WTC11 (cell line): ENCODE results near the gene FAM234A. TPM values are rescaled to one million over a fixed set of nuclear protein-coding genes. Genes with fewer than 3 reads are reported as not detected.

Source experiments
- ATAC-seq: fragments of 200-7000 bp; cut with Tn5 transposase; 2 replicates; pipeline ENCODE4 v1.10.0; 2021; ENCODE audit warnings: mild to moderate bottlenecking, moderate library complexity
- CTCF ChIA-PET: fragments of 300-600 bp; sonication (Branson Sonifier 250); formaldehyde crosslinking; loops from one replicate; lab custom pipeline; 2021; ENCODE audit warnings: antibody characterized with exemption; lab: Charles Lee
- POLR2A ChIA-PET: fragments of 350-600 bp; sonication (Branson Sonifier 250); formaldehyde crosslinking; loops from one replicate; lab custom pipeline; 2021; ENCODE audit warnings: antibody characterized with exemption; lab: Charles Lee
- DNase-seq: peaks from one replicate; pipeline ENCODE4 v3.0.0; 2021; ENCODE audit warnings: low spot score
- H3K27ac Mint-ChIP-seq: 2 replicates; pipeline ENCODE4 v1.8.0; 2021; ENCODE audit warnings: mixed read lengths
- H3K27me3 Mint-ChIP-seq: 2 replicates; pipeline ENCODE4 v1.8.0; 2021; ENCODE audit warnings: low read depth, mild to moderate bottlenecking, moderate library complexity, mixed read lengths
- H3K36me3 Mint-ChIP-seq: 2 replicates; pipeline ENCODE4 v1.8.0; 2021; ENCODE audit warnings: mixed read lengths
- H3K4me1 Mint-ChIP-seq: 2 replicates; pipeline ENCODE4 v1.8.0; 2022; ENCODE audit warnings: mixed read lengths
- H3K4me3 Mint-ChIP-seq: 2 replicates; pipeline ENCODE4 v1.8.0; 2021; ENCODE audit warnings: mild to moderate bottlenecking, moderate library complexity, mixed read lengths
- H3K9me3 Mint-ChIP-seq: 2 replicates; pipeline ENCODE4 v1.8.0; 2021; ENCODE audit warnings: mixed read lengths
- IRF2 ChIP-seq: sonication (generic); formaldehyde crosslinking; IDR thresholded peaks from 2 replicates; pipeline ENCODE4 v1.8.0; 2022; ENCODE audit warnings: low read depth, missing genetic modification reagents, borderline replicate concordance
- MYBL2 ChIP-seq: sonication (generic); formaldehyde crosslinking; IDR thresholded peaks from 2 replicates; pipeline ENCODE4 v1.8.1; 2023; ENCODE audit warnings: mild to moderate bottlenecking, moderate library complexity, missing genetic modification reagents
- NFE2L1 ChIP-seq: sonication (generic); formaldehyde crosslinking; IDR thresholded peaks from 2 replicates; pipeline ENCODE4 v1.8.1; 2023; ENCODE audit warnings: missing genetic modification reagents
- NR3C1 ChIP-seq: sonication (generic); formaldehyde crosslinking; conservative IDR thresholded peaks from 2 replicates; pipeline ENCODE4 v1.8.1; 2023; ENCODE audit warnings: low read depth, mild to moderate bottlenecking, missing genetic modification reagents
- OVOL2 ChIP-seq: fragments of 250-450 bp; sonication (Bioruptor Pico); IDR thresholded peaks from 2 replicates; pipeline ENCODE4 v1.9.0; 2021; ENCODE audit warnings: mild to moderate bottlenecking, borderline replicate concordance
- SMAD3 ChIP-seq: sonication (generic); formaldehyde crosslinking; IDR thresholded peaks from 2 replicates; pipeline ENCODE4 v1.8.0; 2022; ENCODE audit warnings: missing genetic modification reagents, mild to moderate bottlenecking, borderline replicate concordance
- SMAD4 ChIP-seq: sonication (generic); formaldehyde crosslinking; IDR thresholded peaks from 2 replicates; pipeline ENCODE4 v1.8.0; 2022; ENCODE audit warnings: mild to moderate bottlenecking, missing genetic modification reagents
- SOX15 ChIP-seq: fragments of 250-450 bp; sonication (Bioruptor Pico); IDR thresholded peaks from 2 replicates; pipeline ENCODE4 v1.9.0; 2021; ENCODE audit warnings: mild to moderate bottlenecking
- TEAD1 ChIP-seq: sonication (generic); formaldehyde crosslinking; IDR thresholded peaks from 2 replicates; pipeline ENCODE4 v1.8.0; 2022; ENCODE audit warnings: mild to moderate bottlenecking, missing genetic modification reagents
- TEAD4 ChIP-seq: sonication (generic); formaldehyde crosslinking; IDR thresholded peaks from 2 replicates; pipeline ENCODE4 v1.8.0; 2022; ENCODE audit warnings: mild to moderate bottlenecking, missing genetic modification reagents
- ZNF121 ChIP-seq: sonication (generic); formaldehyde crosslinking; IDR thresholded peaks from 2 replicates; pipeline ENCODE4 v1.8.0; 2023; ENCODE audit warnings: missing genetic modification reagents
- ZNF263 ChIP-seq: sonication (generic); formaldehyde crosslinking; IDR thresholded peaks from 2 replicates; pipeline ENCODE4 v1.8.1; 2022; ENCODE audit warnings: low read depth, mild to moderate bottlenecking, moderate library complexity, missing genetic modification reagents
- total RNA-seq: library from RNA; stranded (reverse); gene quantifications from 3 replicates; pipeline ENCODE4 v1.2.3, GENCODE V29; 2021
- TF ChIP-seq, protein P1 (sequence below): fragments of 250-450 bp; sonication (Bioruptor Pico); IDR thresholded peaks from 2 replicates; pipeline ENCODE4 v1.9.0; 2021; ENCODE audit warnings: mild to moderate bottlenecking, borderline replicate concordance
- TF ChIP-seq, protein P2 (sequence below): sonication (generic); formaldehyde crosslinking; IDR thresholded peaks from 2 replicates; pipeline ENCODE4 v1.8.0; 2022; ENCODE audit warnings: mild to moderate bottlenecking, missing genetic modification reagents
- TF ChIP-seq, protein P3 (sequence below): sonication (generic); formaldehyde crosslinking; IDR thresholded peaks from 2 replicates; pipeline ENCODE4 v1.8.1; 2022; ENCODE audit warnings: low read depth, missing genetic modification reagents, borderline replicate concordance
- TF ChIP-seq, protein P4 (sequence below): sonication (generic); formaldehyde crosslinking; IDR thresholded peaks from 2 replicates; pipeline ENCODE4 v1.8.0; 2022; ENCODE audit warnings: mild to moderate bottlenecking, missing genetic modification reagents
- TF ChIP-seq, protein P5 (sequence below): sonication (generic); formaldehyde crosslinking; IDR thresholded peaks from 2 replicates; pipeline ENCODE4 v1.8.0; 2022; ENCODE audit warnings: mild to moderate bottlenecking, missing genetic modification reagents
- TF ChIP-seq, protein P6 (sequence below): sonication (generic); formaldehyde crosslinking; IDR thresholded peaks from 2 replicates; pipeline ENCODE4 v1.8.0; 2022; ENCODE audit warnings: mild to moderate bottlenecking, missing genetic modification reagents

Gene FAM234A
- total RNA-seq, 1 experiment from 2014 or later: 115 TPM

DNA sequence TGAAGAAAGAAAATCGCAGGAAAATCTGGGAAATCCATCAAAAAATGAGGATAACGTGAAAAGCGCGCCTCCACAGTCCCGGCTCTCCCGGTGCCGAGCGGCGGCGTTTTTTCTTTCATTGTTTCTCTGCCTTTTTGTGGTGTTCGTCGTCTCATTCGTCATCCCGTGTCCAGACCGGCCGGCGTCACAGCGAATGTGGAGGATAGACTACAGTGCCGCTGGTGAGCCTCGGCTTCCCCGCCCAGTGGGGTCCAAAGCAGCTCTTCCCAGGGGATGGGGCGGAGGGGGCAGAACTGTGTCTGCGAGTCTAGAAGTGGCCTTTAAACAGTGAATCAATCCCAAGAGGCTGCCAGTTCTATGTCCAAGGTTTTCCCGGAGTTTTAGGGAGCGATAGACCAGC, 19.8 kb downstream of the FAM234A start:
- peaks cover 33% of the 10 kb centered on the region for H3K36me3 Mint-ChIP-seq
- no peak overlapping the region for H3K27ac Mint-ChIP-seq
- CTCF ChIA-PET: no interaction called here
- POLR2A ChIA-PET: no interaction called here
- DNase-seq: no peak
- no peaks in the 10 kb centered on the region for H3K4me1 Mint-ChIP-seq
- no peaks in the 10 kb centered on the region for H3K27me3 Mint-ChIP-seq
- no peaks in the 10 kb centered on the region for H3K9me3 Mint-ChIP-seq
- no peak for ATAC-seq
- TF ChIP-seq NFE2L1 (CRISPR knock-in tag): no peak
- TF ChIP-seq, protein P1, sequence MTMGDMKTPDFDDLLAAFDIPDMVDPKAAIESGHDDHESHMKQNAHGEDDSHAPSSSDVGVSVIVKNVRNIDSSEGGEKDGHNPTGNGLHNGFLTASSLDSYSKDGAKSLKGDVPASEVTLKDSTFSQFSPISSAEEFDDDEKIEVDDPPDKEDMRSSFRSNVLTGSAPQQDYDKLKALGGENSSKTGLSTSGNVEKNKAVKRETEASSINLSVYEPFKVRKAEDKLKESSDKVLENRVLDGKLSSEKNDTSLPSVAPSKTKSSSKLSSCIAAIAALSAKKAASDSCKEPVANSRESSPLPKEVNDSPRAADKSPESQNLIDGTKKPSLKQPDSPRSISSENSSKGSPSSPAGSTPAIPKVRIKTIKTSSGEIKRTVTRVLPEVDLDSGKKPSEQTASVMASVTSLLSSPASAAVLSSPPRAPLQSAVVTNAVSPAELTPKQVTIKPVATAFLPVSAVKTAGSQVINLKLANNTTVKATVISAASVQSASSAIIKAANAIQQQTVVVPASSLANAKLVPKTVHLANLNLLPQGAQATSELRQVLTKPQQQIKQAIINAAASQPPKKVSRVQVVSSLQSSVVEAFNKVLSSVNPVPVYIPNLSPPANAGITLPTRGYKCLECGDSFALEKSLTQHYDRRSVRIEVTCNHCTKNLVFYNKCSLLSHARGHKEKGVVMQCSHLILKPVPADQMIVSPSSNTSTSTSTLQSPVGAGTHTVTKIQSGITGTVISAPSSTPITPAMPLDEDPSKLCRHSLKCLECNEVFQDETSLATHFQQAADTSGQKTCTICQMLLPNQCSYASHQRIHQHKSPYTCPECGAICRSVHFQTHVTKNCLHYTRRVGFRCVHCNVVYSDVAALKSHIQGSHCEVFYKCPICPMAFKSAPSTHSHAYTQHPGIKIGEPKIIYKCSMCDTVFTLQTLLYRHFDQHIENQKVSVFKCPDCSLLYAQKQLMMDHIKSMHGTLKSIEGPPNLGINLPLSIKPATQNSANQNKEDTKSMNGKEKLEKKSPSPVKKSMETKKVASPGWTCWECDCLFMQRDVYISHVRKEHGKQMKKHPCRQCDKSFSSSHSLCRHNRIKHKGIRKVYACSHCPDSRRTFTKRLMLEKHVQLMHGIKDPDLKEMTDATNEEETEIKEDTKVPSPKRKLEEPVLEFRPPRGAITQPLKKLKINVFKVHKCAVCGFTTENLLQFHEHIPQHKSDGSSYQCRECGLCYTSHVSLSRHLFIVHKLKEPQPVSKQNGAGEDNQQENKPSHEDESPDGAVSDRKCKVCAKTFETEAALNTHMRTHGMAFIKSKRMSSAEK (CRISPR knock-in tag): no peak
- TF ChIP-seq SMAD3 (CRISPR knock-in tag): no peak
- TF ChIP-seq TEAD1 (CRISPR knock-in tag): no peak
- TF ChIP-seq, protein P2, sequence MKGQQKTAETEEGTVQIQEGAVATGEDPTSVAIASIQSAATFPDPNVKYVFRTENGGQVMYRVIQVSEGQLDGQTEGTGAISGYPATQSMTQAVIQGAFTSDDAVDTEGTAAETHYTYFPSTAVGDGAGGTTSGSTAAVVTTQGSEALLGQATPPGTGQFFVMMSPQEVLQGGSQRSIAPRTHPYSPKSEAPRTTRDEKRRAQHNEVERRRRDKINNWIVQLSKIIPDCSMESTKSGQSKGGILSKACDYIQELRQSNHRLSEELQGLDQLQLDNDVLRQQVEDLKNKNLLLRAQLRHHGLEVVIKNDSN: no peak
- TF ChIP-seq, protein P3, sequence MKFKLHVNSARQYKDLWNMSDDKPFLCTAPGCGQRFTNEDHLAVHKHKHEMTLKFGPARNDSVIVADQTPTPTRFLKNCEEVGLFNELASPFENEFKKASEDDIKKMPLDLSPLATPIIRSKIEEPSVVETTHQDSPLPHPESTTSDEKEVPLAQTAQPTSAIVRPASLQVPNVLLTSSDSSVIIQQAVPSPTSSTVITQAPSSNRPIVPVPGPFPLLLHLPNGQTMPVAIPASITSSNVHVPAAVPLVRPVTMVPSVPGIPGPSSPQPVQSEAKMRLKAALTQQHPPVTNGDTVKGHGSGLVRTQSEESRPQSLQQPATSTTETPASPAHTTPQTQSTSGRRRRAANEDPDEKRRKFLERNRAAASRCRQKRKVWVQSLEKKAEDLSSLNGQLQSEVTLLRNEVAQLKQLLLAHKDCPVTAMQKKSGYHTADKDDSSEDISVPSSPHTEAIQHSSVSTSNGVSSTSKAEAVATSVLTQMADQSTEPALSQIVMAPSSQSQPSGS (CRISPR knock-in tag): no peak
- TF ChIP-seq TEAD4 (CRISPR knock-in tag): no peak
- TF ChIP-seq, protein P4, sequence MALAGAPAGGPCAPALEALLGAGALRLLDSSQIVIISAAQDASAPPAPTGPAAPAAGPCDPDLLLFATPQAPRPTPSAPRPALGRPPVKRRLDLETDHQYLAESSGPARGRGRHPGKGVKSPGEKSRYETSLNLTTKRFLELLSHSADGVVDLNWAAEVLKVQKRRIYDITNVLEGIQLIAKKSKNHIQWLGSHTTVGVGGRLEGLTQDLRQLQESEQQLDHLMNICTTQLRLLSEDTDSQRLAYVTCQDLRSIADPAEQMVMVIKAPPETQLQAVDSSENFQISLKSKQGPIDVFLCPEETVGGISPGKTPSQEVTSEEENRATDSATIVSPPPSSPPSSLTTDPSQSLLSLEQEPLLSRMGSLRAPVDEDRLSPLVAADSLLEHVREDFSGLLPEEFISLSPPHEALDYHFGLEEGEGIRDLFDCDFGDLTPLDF (CRISPR knock-in tag): no peak
- no peak for TF ChIP-seq MYBL2 (CRISPR knock-in tag)
- TF ChIP-seq SOX15 (CRISPR knock-in tag): no peak
- no peak for TF ChIP-seq ZNF263 (CRISPR knock-in tag)
- no peak for TF ChIP-seq NR3C1 (CRISPR knock-in tag)
- no peak for TF ChIP-seq IRF2
- no peak for TF ChIP-seq ZNF121 (CRISPR knock-in tag)
- TF ChIP-seq SMAD4: no peak
- TF ChIP-seq, protein P5, sequence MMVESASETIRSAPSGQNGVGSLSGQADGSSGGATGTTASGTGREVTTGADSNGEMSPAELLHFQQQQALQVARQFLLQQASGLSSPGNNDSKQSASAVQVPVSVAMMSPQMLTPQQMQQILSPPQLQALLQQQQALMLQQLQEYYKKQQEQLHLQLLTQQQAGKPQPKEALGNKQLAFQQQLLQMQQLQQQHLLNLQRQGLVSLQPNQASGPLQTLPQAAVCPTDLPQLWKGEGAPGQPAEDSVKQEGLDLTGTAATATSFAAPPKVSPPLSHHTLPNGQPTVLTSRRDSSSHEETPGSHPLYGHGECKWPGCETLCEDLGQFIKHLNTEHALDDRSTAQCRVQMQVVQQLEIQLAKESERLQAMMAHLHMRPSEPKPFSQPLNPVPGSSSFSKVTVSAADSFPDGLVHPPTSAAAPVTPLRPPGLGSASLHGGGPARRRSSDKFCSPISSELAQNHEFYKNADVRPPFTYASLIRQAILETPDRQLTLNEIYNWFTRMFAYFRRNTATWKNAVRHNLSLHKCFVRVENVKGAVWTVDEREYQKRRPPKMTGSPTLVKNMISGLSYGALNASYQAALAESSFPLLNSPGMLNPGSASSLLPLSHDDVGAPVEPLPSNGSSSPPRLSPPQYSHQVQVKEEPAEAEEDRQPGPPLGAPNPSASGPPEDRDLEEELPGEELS (CRISPR knock-in tag): no peak
- TF ChIP-seq, protein P6, sequence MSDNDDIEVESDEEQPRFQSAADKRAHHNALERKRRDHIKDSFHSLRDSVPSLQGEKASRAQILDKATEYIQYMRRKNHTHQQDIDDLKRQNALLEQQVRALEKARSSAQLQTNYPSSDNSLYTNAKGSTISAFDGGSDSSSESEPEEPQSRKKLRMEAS (CRISPR knock-in tag): no peak
- TF ChIP-seq OVOL2 (CRISPR knock-in tag): no peak
- TF ChIP-seq, all 79 proteins: peak for 0
- no peak overlapping the region for H3K4me3 Mint-ChIP-seq
